ENCODE results near the gene TLR3.

DNA sequence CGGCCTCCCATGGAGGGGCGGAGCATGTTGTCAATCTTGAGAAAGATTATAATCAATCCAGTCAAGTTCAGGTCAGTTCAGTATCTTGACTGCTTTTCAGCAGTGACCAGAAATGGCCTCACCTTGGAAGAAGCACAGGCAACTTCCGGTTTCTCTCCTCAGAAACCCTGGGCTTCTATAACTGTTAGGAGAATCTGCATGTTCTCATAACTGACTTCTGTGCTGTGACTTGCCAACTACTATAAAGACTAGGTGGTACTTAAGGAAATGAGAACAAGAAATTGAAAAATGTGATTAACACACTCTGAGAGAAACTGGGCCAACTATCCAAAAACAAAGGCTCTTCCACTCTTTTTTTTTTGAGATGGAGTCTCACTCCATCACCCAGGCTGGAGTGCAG lies 35.9 kb upstream of the TLR3 start:
- TF ChIP-seq, protein P1, sequence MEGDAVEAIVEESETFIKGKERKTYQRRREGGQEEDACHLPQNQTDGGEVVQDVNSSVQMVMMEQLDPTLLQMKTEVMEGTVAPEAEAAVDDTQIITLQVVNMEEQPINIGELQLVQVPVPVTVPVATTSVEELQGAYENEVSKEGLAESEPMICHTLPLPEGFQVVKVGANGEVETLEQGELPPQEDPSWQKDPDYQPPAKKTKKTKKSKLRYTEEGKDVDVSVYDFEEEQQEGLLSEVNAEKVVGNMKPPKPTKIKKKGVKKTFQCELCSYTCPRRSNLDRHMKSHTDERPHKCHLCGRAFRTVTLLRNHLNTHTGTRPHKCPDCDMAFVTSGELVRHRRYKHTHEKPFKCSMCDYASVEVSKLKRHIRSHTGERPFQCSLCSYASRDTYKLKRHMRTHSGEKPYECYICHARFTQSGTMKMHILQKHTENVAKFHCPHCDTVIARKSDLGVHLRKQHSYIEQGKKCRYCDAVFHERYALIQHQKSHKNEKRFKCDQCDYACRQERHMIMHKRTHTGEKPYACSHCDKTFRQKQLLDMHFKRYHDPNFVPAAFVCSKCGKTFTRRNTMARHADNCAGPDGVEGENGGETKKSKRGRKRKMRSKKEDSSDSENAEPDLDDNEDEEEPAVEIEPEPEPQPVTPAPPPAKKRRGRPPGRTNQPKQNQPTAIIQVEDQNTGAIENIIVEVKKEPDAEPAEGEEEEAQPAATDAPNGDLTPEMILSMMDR (IDR thresholded peaks at IDR 0.05): no peak
- TF ChIP-seq POLR2A (IDR thresholded peaks at IDR 0.05): no peak

Measured in breast epithelium (tissue), 3 donors.